HepG2 (cell line): ENCODE measurements around the gene DHX36. TPM values are rescaled to one million over a fixed set of nuclear protein-coding genes. Genes with fewer than 3 reads are reported as not detected.

ENCODE experiments used
- ATAC-seq: fragments of 200-7000 bp; cut with Tn5 transposase; 3 replicates; pipeline ENCODE4 v1.9.1; 2020; ENCODE audit warnings: mild to moderate bottlenecking, moderate library complexity
- BruUV-seq: library from RNA; stranded (reverse); fragments of 400-500 nt; replicated peaks from 2 replicates; lab custom pipeline; 2021; lab: Mats Ljungman, UMichigan
- CTCF ChIA-PET: fragments of 300-600 bp; formaldehyde crosslinking; extraction: SDS; loops from one replicate; lab custom pipeline; 2021; ENCODE audit warnings: low total read pairs, inconsistent platforms, low intra/inter-chr PET ratio; lab: Yijun Ruan, JAX
- POLR2A ChIA-PET: fragments of 350-600 bp; sonication (Branson Sonifier 250); formaldehyde crosslinking; loops from one replicate; lab custom pipeline; 2020; ENCODE audit warnings: antibody characterized with exemption, inconsistent platforms; lab: Yijun Ruan, JAX
- DNase-seq: peaks from one replicate; pipeline ENCODE4 v3.0.0-alpha.2; 2015; ENCODE audit warnings: low spot score
- FAIRE-seq: peaks from 3 replicates; lab custom pipeline; 2011; peaks lifted over from hg19 to GRCh38; lab: Jason Lieb, UNC
- H2AFZ ChIP-seq: one replicate; pipeline ENCODE4 v1.6.1; 2011; ENCODE audit warnings: low read length, inconsistent platforms
- H3K27ac ChIP-seq: fragments of 300-600 bp; 3 replicates; pipeline ENCODE4 v1.8.0; 2011; ENCODE audit warnings: mixed run types, mild to moderate bottlenecking, mixed read lengths, low read length, inconsistent platforms; ENCODE audit not compliant: insufficient read depth; ENCODE audit errors: extremely low read length
- H3K27me3 ChIP-seq, 2 experiments: fragments of 200-600 bp in 1 of 2; 2 replicates in 1 of 2; 3 replicates in 1 of 2; pipeline versions ENCODE4 v1.6.0 to v1.8.0; 2011; ENCODE audit warnings: low read length in 2 of 2, mild to moderate bottlenecking in 2 of 2, moderate library complexity in 2 of 2, inconsistent platforms in 1 of 2; ENCODE audit not compliant: insufficient read depth in 2 of 2, control insufficient read depth in 1 of 2
- H3K36me3 ChIP-seq, 2 experiments: fragments of 200-600 bp in 1 of 2; replicated peaks in 1 of 2; 2 replicates in 1 of 2; 3 replicates in 1 of 2; pipeline versions ENCODE4 v1.5.1 to v1.8.0; 2011; ENCODE audit warnings: low read length in 2 of 2, inconsistent platforms in 1 of 2; ENCODE audit not compliant: insufficient read depth in 2 of 2, control insufficient read depth in 1 of 2
- H3K4me1 ChIP-seq: 2 replicates; pipeline ENCODE4 v1.5.1; 2012; ENCODE audit warnings: low read length, inconsistent platforms; ENCODE audit not compliant: insufficient read depth
- H3K4me2 ChIP-seq: 2 replicates; pipeline ENCODE4 v1.6.0; 2011; ENCODE audit warnings: low read depth, low read length, inconsistent platforms
- H3K4me3 ChIP-seq, 3 experiments: fragments of 200-600 bp in 1 of 3; sonication (generic), shearing (Covaris generic) in 1 of 3; replicated peaks in 1 of 3; 2 replicates each; pipeline ENCODE4 v1.5.1; 2011 to 2016; ENCODE audit warnings: low read length in 3 of 3, inconsistent platforms in 2 of 3, low read depth in 2 of 3, mild to moderate bottlenecking in 2 of 3, control low read depth in 1 of 3, mixed read lengths in 1 of 3; ENCODE audit not compliant: insufficient read depth in 1 of 3
- H3K79me2 ChIP-seq: one replicate; pipeline ENCODE4 v1.6.1; 2011; ENCODE audit warnings: low read length, inconsistent platforms; ENCODE audit not compliant: insufficient read depth
- H3K9ac ChIP-seq: 2 replicates; pipeline ENCODE4 v1.6.0; 2011; ENCODE audit warnings: mild to moderate bottlenecking, low read depth, low read length, inconsistent platforms; ENCODE audit not compliant: insufficient read depth
- H3K9me3 ChIP-seq: 2 replicates; pipeline ENCODE4 v1.5.1; 2012; ENCODE audit warnings: mild to moderate bottlenecking, low read length
- H4K20me1 ChIP-seq: 2 replicates; pipeline ENCODE4 v1.6.0; 2011; ENCODE audit warnings: inconsistent platforms, mild to moderate bottlenecking, low read length, moderate library complexity; ENCODE audit not compliant: insufficient read depth
- EZH2 ChIP-seq: conservative IDR thresholded peaks from 2 replicates; pipeline ENCODE4 v1.6.1; 2012; ENCODE audit warnings: mild to moderate bottlenecking, low read depth, low read length, moderate library complexity
- NKX3-1 ChIP-seq: sonication (generic); formaldehyde crosslinking; IDR thresholded peaks from 2 replicates; pipeline ENCODE4 v1.5.0; 2020; ENCODE audit warnings: missing genetic modification reagents
- RXRA ChIP-seq: sonication (generic); formaldehyde crosslinking; IDR thresholded peaks from 2 replicates; pipeline ENCODE4 v1.5.1; 2020; ENCODE audit warnings: missing genetic modification reagents
- TARDBP ChIP-seq: sonication (generic); formaldehyde crosslinking; IDR thresholded peaks from 2 replicates; pipeline ENCODE4 v1.8.0; 2022; ENCODE audit warnings: mild to moderate bottlenecking, missing genetic modification reagents
- TOPORS ChIP-seq: sonication (generic); formaldehyde crosslinking; IDR thresholded peaks from 2 replicates; pipeline ENCODE4 v1.8.0; 2023; ENCODE audit warnings: mild to moderate bottlenecking, missing genetic modification reagents
- WGBS: methylation state at CpG from one replicate; pipeline ENCODE4 v1.1.6; 2017; ENCODE audit warnings: low lambda C conversion rate; 5-methylcytosine and 5-hydroxymethylcytosine counted together
- in situ Hi-C: cut with HindIII; loops from 2 replicates; pipeline ENCODE4 v1.10.0; 2017; ENCODE audit warnings: low pct_unique_long_range_greater_than_20kb; ENCODE audit not compliant: extremely low pct_ligation_motif_present
- intact Hi-C: fragments of 100-400 bp; cut with micrococcal nuclease; formaldehyde crosslinking; loops from one replicate; pipeline ENCODE4 v1.10.0; 2022; ENCODE audit not compliant: unreplicated experiment
- polyA plus RNA-seq, 8 experiments: library from polyadenylated mRNA; depleted of rRNA in 3 of 8; stranded (reverse) in 7 of 8; unstranded in 1 of 8; fragments of >200 nt; fragmentation: Illumina TruSeq in 4 of 8; extraction: Trizol in 4 of 8; gene quantifications; 2 replicates each; pipeline versions ENCODE4 v1.2.1 to v1.2.3, GENCODE V29; 2011 to 2016; ENCODE audit warnings: low read depth in 4 of 8, missing spikeins in 1 of 8, mixed read lengths in 1 of 8; ENCODE audit not compliant: insufficient read depth in 1 of 8
- total RNA-seq, 5 experiments: library from RNA; depleted of rRNA; stranded (reverse); fragments of >200 nt; fragmentation: Illumina TruSeq; extraction: Trizol; gene quantifications; 2 replicates each; pipeline ENCODE4 v1.2.3, GENCODE V29; 2016; ENCODE audit warnings: low read depth in 1 of 5
- TF ChIP-seq, protein P1 (sequence below): sonication (generic); formaldehyde crosslinking; IDR thresholded peaks from 2 replicates; pipeline ENCODE4 v1.5.0; 2020; ENCODE audit warnings: mild to moderate bottlenecking, missing genetic modification reagents, moderate library complexity
- TF ChIP-seq, protein P2 (sequence below): sonication (generic); formaldehyde crosslinking; IDR thresholded peaks from 2 replicates; pipeline ENCODE4 v1.4.0; 2020; ENCODE audit warnings: mild to moderate bottlenecking, missing genetic modification reagents

Gene DHX36
- total and polyA plus RNA-seq, 2 of the 13 experiments (the other 11 are each of a cell fraction or from before 2014, with no cell fraction given), result 30.3 to 44.2 TPM

DNA sequence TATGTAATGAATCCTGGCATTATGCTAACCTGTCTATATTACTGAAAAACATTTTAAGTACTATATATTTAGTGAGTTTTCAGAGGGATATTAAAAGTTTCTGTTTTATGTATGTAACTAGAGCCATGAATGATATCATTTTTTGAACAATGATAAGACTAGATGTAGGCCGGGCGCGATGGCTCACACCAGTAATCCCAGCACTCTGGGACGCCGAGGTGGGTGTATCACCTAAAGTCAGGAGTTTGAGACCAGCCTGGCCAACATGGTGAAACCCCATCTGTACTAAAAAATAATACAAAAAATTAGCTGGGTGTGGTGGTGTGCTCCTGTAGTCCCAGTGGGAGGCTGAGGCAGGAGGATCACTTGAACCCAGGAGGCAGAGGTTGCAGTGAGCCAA lies 34.1 kb downstream of the DHX36 start:
- CTCF ChIA-PET, result no interaction called here
- FAIRE-seq (no peak), ATAC-seq (no peak), DNase-seq (no peak)
- H3K9ac ChIP-seq, result no peak overlapping the region
- peaks cover 9 to 74% of the 10 kb centered on the region in 2 experiments for H3K36me3 ChIP-seq
- no peak overlapping the region for H2AFZ ChIP-seq
- intact Hi-C loops (no loop called here), in situ Hi-C loops (no loop called here)
- 100% methylated on average over 5 of the region's 5 CpGs for WGBS
- BruUV-seq, result no TSS peak
- no peaks in the 10 kb centered on the region for H3K4me1 ChIP-seq
- H3K27ac ChIP-seq, result no peak overlapping the region
- no peaks in the 10 kb centered on the region for H3K27me3 ChIP-seq
- no peaks in the 10 kb centered on the region for H4K20me1 ChIP-seq
- POLR2A ChIA-PET, result no interaction called here
- H3K9me3 ChIP-seq, result no peaks in the 10 kb centered on the region
- H3K4me2 ChIP-seq, result no peak overlapping the region
- no peaks in the 10 kb centered on the region for H3K79me2 ChIP-seq
- no peak overlapping the region for H3K4me3 ChIP-seq
- TF ChIP-seq RXRA (CRISPR knock-in tag) (no peak), TARDBP (CRISPR knock-in tag) (no peak), TOPORS (no peak), NKX3-1 (CRISPR knock-in tag) (no peak), EZH2 (no peak)
- TF ChIP-seq, protein P1, sequence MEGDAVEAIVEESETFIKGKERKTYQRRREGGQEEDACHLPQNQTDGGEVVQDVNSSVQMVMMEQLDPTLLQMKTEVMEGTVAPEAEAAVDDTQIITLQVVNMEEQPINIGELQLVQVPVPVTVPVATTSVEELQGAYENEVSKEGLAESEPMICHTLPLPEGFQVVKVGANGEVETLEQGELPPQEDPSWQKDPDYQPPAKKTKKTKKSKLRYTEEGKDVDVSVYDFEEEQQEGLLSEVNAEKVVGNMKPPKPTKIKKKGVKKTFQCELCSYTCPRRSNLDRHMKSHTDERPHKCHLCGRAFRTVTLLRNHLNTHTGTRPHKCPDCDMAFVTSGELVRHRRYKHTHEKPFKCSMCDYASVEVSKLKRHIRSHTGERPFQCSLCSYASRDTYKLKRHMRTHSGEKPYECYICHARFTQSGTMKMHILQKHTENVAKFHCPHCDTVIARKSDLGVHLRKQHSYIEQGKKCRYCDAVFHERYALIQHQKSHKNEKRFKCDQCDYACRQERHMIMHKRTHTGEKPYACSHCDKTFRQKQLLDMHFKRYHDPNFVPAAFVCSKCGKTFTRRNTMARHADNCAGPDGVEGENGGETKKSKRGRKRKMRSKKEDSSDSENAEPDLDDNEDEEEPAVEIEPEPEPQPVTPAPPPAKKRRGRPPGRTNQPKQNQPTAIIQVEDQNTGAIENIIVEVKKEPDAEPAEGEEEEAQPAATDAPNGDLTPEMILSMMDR (CRISPR knock-in tag), result no peak
- TF ChIP-seq, protein P2, sequence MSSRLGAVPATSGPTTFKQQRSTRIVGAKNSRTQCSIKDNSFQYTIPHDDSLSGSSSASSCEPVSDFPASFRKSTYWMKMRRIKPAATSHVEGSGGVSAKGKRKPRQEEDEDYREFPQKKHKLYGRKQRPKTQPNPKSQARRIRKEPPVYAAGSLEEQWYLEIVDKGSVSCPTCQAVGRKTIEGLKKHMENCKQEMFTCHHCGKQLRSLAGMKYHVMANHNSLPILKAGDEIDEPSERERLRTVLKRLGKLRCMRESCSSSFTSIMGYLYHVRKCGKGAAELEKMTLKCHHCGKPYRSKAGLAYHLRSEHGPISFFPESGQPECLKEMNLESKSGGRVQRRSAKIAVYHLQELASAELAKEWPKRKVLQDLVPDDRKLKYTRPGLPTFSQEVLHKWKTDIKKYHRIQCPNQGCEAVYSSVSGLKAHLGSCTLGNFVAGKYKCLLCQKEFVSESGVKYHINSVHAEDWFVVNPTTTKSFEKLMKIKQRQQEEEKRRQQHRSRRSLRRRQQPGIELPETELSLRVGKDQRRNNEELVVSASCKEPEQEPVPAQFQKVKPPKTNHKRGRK (CRISPR knock-in tag), result no peak
